COLO829 (cell line): Measurements from ENCODE around the gene WFDC5.

ENCODE experiments used
- DNase-seq: peaks from one replicate; pipeline ENCODE4 v3.0.0; 2012; ENCODE audit warnings: low spot score

WFDC5 gene

DNA sequence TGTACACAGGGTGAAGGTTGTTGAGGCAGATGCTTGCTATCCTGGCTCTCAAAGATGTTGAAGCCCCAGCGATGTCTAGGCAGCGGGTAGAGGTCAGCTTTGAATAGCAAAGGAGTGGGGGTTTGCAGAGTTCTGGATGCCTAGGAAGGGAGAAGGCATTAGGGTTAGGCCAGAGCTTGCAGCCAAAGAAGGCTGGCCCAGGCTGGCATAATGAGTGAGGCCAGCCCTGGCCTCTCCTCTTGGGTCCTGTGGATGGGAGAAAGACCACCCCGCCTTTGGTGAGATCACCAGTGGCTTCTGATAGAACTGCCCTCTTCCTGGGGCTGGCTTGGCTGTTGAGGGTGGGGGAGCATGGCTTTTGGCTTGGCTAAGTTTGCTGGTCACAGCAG is 406 bp upstream of the WFDC5 start:
- DNase-seq, result no peak

DNA sequence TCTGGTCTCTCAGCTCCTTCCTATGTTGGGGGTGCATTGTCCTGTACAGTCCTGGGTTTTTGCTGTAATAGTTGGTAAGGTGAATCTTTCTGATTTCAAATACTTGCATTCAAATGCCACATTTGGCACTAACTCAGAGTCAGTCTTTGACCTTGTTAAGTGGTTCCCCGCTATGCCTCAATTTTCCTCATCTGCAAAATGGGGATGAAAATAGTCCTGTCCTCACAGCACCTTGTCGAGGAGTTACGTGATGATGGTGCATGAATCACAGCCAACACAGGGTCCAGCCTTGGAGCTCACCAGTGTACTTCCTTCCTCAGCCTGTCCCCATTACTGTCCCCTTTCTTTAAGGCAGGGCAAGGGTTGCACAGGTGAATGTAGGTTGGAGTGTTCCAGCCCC is 1.1 kb downstream of the WFDC5 start:
- no peak for DNase-seq

DNA sequence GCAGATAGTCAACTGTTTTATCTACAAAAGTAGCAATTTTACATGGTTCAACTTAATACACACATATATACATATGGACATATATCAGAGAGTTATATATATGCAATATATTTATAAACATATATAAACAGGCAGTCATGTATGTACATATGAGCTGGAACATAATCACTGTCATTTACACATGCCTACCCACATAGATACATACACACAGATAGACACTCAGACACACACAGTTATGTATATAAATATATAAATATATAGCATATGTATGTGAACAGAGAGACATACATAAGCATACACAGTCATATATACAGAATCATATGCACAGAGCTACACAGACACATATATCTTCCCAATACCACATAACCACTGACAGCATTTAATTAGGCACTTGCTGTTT is 2.2 kb downstream of the WFDC5 start:
- no peak for DNase-seq

DNA sequence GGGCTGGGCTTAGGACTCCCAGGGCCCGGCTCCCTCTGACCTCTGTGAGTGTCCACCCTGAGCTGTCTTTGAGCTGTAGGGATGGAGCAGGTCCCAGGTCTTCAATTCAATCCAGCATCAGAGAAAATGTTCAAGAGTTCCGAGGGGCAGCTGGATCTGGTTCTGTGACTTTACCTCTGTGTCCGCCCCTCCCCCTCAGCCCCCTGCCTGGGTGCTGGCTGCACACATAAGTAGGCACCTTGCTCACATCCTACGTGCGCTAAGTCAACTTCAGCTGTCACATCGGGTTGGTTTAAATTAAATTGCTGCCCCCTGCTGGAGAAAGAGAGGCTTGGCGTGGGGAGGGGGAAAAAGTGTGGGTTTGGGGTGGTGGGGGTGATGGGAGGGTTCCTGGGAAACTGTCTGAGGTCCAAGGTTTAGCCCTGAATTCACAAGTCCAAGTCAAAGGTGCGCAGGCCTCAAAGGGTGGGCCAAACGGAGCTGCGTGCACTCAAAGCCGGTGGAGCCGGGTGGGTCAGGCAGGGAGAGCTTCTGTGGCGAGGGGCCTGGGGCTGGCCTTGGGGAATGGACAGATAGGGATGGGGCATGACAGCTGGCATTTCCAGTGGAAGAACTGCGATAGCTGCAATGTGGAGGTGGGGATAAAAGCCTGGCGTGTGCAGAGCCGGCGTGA is 3.0 kb downstream of the WFDC5 start:
- no peak for DNase-seq

DNA sequence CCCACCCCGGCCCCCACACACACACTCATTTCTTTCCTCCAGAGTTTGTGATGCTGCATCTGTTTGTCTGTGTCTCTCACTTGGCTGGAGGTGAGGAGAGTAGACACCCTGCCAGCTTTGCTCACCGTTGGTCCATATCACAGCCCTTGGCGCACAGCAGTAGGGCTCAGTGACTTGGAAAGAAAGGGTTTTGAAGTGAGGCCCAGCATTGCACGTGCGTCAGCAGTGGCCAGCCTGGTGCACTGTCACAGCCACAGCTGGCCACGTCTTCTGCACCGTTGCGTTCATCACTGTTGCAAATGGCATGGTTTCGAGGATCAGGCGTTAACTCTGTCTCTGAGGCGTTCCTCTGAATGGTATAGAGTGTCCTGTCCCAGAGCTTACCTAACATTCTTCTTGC is 3.7 kb downstream of the WFDC5 start:
- no peak for DNase-seq

DNA sequence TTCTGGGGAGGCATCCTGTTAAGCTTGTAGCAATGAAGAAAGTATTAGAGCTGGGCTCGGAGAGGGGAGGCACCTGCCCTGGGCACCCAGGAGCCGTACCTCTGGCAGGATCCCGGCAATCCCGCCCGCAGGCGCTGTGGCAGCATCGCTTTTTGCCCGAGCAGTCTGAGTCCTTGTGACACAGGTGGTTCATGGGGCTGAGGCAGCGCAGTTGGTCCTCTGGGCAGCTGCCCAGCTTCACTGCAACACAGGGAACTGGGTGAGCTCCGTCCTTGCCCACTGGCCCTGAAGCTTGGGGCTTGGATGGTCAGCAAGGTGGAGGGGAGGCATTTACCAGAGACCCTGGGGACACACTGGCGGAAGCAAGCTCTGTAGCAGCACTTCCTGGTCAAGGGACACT is 4.7 kb downstream of the WFDC5 start:
- DNase-seq, result no peak

DNA sequence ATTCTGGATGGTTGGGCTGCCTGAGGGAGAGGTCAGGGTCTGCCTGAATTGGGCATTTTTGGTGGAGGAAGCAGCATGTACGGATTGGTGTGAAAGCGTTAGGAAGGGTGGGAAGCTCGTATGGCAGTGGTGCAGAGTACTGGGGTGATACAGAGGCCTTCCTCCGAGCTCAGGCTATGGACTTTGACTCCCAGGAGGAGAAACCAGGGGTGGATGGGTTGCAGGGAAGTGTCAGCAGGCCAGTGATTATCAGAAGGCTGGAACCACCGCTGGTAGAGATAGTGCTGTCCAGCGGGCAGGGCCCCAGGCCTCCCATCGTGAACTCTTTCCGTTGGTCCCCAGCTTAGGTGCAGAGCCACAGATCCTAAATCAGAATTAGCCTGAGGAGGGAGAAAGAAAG is 5.3 kb downstream of the WFDC5 start:
- no peak for DNase-seq

DNA sequence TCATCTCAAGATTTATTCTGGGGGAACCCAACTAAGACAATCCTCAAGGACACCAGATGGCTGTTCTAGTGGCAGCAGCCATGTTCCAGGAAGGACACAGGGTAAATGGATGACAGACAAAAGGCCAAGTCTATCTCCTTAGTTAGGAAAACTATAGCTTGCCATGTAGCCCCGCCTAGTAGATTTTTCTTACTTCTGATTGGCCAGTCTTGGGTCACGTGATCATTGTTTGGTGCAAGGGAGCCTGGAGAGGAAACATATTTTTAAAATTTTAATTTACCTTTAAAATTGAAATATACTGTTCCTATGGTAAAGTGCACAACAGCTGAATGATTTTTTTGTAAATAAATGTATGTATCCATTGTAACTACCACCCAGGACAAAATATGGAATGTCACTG is 9.7 kb downstream of the WFDC5 start:
- DNase-seq, result no peak

DNA sequence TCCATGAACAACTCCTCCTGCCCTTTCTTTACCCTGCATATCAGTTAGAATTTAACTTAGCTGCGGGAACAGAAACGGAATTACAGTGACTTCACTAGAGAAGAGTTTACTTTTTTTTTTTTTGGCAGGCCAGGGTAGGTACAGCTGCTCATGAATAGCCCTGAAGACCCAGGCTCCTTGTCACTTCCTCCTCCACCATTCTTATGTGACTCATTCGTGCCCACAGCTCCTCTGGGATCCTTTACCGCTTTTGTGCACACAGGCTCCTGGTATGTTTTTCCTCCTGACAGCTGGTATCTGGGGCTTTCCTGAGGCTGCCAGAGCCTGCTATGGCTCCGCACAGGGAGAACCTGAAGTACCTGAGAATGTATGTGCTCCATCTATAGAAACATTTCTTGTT is 10.2 kb downstream of the WFDC5 start:
- DNase-seq, result peak; percentile 86

DNA sequence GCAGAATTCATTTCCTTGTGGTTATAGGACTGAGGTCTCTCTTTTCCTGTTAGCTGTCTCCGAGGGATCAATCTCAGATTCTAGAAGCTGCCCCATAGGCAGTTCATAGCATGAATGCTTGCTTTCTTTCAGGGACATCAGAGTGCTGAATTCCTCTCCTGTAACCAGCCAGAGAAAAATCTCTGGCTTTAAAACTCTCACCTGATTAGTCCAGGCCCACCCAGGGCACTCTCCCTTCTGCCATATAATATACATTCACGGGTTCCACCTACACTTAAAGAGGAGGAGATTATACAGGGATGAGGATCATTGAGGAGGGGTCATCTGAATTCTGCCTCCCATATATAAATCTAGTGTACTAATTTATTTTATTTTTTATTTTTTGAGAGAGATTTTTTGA is 11.9 kb downstream of the WFDC5 start:
- DNase-seq, result no peak

DNA sequence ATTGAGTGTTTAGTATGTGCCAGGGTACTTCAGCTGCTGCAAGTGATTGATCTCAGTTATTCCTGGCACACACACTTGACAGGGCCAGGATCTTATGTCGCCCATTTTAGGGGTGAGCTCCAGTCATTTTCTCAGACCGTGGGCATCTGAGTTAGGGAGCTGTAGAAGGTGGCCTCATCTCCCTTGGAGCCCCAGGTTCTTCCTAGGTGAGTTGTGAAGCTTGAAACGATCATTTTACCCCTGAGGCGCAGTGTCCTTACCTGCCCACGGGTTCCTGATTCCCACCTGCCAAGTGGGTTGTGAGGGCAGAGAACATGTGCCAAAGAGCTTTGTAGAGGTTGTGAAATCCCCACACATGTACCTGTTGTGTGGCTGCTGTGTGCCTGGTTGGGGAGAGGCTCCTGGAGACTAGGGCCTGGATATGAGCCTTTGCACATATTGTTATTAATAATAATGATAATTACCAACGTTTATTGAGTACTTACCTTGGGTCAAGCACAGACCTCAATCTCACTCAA is 13.6 kb downstream of the WFDC5 start:
- DNase-seq, result no peak

DNA sequence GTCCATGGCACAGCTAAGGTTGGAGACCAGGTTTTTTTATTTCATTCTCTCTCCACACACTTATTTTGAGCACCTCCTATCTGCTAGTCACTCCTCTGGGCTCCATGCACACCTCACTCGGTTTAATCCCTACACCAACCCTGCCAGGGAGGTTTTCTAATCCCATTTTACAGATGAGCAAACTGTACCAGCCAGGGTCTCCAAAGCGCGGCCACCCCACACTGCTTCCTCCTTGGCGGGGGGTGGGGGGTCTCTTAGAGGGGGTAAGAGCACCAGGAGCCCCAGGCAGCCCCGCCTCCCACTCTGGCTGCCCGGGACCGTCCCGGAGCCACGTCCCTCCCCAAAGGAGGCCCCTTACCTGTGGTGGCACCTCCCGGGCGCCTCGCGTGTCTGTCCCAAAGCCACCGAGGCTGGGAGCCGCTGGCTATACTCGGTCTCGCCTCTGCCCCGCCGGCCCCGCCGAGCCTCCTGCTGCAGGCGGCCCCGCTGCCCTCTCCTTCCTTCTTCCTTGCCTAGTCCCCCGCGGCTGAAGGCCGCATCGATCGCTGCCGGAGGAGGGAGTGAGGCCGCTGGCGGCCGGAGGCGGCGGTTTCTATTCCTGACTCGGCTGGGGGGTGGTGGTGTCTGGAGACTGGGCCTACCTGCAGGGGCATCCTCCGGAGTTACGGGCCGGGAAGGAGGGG is 14.3 kb downstream of the WFDC5 start, which contains the start of gene KCNS1:
Gene KCNS1, minus strand, starts transcription at position 565 of the 683 bp plus-strand sequence. CDS start 1,891 bp downstream, outside the sequence.
- no peak for DNase-seq

DNA sequence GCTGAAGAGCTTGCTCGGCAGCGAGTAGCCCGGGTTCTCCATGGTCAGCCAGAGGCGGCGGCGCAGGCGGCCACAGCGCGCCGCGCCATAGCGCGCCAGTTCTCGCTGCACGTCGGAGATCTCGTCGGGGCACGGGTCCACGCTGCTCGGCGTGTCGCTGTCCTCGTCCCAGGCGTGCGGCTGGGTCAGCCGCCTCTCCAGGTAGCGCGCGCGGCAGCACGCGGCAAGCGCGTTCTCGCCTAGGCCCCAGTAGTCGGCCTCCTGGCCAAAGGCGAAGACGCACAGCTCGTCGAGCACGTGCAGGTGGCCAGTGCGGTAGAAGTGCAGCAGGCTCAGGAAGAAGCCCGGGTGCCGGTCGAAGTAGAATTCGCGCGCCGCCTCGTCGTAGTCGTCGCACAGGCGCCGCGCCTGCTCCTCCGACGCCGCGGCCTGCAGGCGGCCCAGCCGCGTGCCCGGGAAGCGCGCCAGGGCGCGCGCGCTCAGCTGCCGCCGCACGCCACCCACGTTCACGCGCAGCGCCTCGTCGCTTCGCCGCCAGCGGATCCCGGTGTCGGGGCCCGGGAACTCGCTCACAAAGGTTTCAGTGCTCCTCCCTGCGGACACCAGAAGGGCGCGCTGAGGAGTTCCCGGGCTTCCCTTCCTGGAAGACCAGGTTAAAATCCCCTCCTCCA is 16.7 kb downstream of the WFDC5 start:
- no peak for DNase-seq

DNA sequence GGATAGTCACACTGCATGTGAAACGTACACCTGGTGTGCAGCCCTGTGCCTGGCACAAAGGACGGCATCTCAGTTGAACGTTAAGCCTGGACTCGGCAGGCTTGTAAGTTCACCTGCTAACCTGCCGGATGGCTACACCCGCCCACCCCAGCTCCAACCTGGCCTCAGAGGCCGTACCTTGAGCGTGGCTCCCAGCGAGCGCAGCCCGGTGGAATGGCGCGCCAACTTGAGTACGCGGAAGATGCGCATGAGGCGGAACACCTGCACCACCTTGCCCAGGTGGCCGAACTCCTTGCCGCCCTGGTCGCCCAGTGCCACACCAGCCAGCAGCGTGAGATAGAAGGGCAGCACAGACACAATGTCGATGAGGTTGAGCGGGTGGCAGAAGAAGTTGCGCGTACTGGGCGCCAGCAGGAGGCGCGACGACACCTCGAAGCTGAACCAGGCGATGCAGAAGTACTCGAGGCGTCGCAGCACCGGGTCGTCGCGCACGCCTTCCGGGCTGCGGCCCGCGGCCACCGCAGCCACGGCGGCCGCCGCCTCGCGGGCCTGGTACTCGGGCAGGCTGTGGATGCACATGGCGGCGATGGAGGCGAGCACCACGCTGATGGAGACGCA is 17.4 kb downstream of the WFDC5 start:
- no peak for DNase-seq

DNA sequence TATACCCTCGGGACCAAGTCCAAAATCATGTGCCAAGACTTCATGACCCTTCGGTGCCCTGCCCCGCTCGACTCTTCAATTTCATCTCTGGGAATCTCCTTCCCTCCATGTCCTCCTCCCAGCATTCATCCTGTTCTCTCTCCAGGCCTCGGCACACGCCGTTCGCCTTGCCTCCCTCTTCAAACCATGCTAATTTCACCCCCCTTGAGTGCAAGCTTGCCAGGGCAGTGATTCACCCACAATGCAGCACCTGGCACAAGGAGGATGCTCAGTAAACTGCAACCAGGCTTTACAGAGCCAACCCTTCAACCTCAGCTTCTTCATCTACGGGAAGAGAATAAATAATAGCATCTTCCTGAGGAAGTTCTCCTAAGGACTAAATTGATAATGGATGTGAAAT is 18.2 kb downstream of the WFDC5 start:
- no peak for DNase-seq

DNA sequence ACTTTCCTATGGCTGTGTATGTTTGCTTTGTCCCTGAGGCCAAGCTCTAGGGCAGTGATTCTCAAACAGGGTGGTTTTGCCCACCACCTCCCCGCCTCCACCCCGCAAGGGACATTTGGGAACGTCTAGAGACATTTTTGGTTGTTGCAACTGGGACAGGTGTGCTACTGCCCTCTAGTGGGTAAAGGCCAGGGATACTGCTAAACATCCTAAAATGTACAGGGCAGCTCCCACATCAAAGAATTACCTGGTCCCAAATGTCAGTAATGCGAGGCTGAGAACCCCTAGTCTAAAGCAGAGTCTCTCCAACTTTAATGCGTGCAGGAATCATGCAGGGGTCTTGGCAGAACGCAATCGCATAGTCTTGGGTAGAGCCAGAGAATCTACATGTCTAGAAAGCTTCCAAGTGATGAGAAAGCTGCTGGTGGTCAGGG is 19.2 kb downstream of the WFDC5 start:
- DNase-seq, result peak; percentile 75

DNA sequence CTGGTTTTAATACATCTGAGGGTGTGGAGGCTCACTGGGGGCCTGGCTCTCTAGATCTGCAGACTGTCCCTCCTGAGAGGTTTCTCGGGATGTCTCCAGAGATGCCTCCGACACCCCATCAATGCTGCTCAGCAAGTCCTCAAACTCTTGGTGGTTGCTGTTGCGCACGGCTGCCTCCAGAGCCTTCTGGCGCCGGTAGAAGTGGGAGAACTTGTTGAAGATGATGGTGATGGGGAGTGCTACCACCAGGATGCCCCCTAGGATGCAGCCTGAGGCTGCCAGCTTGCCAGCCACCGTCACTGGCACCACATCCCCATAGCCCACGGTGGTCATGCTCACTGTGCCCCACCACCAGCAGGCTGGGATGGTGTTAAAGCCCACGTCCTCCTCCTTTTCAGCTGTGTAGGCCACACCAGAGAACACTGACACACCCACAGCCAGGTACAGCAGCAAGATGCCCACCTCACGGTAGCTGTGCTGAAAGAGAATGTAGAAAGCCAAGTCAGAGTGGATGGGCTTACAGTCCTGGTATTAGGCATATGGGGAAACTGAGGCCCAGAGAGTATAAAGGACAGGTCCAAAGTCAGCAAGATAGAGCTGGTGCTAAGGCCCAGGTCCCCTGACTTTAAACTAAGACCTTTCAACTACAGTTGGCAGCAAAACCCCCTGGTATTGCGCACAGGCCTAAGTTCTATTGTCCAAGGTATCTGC is 20.0 kb downstream of the WFDC5 start:
- DNase-seq, result no peak

DNA sequence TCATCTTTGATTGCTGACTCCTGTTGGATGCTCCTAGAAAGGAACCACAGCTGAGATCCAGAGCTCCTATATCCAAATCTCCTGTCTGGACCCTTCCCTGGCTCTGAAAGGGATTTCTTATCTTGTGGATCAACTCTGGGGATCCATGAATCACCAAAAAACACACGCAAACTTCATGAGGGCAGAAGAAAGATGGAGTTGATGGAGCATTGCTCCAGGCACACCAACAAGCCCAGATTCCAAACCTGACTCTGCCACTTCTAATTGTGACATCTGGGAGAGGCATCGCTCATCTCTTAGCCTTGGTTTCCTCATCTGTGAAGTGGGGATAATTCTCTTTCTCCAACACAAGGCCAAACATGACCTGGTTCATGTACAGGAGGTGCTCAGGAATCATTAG is 20.8 kb downstream of the WFDC5 start:
- DNase-seq, result no peak

DNA sequence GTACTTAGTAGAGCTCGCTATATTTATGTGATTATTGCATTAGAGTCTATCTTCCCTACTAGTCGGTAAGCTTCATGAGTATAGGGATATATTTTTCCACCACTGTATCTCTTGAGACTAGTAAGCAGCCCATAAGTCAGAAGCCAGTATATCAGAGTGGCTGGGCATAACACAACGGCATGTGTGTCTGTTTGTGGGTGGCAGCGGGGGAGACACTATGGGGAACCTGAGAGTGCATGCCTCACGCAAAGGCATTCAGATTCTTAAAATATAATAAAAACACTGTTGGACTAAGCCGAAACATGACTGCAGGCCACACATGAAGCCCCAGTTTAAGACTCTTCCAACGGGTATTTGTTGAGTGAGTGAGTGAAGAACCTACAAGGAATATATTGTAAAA is 22.1 kb downstream of the WFDC5 start:
- DNase-seq, result no peak

DNA sequence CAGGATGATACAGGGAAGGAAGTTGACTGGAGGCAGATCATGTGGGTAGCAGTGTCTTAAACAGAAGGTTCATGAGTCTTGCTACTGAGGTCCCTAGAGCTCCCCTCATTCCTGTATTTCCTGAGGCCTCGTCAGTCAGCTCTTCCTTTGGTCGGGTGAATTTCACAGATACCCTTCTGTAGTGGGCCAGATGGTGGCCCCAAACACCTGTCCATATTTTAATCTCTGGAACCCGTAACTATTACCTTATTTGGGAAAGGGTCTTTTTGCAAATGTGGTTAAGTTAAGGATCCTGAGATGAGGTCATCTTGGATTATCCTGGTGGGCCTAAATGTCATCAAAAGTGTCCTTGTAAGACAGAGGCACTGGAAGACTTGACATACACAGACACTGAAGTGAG is 23.6 kb downstream of the WFDC5 start:
- DNase-seq, result no peak

DNA sequence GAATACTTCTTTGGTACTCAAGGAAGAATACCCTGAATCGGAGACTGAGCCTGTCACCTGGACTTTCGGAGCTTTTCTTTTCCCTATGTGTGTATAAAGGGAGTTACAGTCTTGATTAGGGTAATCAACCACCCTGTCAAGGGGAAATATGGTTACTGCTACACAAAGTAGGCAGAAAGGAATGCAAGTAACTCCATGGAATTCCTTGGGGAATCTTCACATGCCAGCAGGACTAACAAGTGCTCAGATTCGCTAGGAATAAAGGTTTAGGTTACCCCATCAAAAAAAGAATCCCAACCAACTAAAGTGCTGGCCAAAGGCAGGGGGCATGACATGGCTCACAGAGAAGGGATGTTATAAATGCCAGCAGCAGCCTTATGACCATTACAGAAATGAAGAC is 24.5 kb downstream of the WFDC5 start:
- DNase-seq, result no peak

DNA sequence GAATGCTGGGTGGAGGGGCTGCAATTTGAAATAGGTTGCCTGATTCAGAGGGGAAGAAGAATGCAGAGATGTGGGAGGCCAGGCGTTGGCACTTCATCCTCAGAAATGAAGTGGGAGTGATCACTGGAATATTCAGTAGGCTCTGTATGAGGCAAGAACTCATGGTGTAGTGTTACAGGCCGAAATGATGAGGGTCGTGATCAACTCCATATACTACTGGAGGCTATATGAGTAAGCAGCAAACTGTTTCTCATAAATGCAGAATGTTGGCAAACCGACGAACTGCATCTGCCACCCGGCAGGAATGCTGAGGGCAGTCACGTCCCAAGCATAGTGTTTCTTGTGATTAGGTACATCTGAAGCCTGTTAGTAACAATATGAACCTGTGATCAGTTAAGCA is 26.7 kb downstream of the WFDC5 start:
- DNase-seq, result no peak
